H1 (cell line): ENCODE results near the gene SH3PXD2B. TPM values are rescaled to one million over a fixed set of nuclear protein-coding genes. Genes with fewer than 3 reads are reported as not detected.

Experiments
- CTCF ChIA-PET: fragments of 300-600 bp; sonication (Branson Sonifier 250); formaldehyde crosslinking; loops from one replicate; lab custom pipeline; 2021; ENCODE audit not compliant: partially characterized antibody; lab: Charles Lee
- POLR2A ChIA-PET: fragments of 300-600 bp; sonication (Branson Sonifier 250); formaldehyde crosslinking; loops from one replicate; lab custom pipeline; 2021; ENCODE audit warnings: inconsistent platforms; ENCODE audit not compliant: partially characterized antibody; lab: Charles Lee
- DNase-seq, 2 experiments: peaks; one replicate each; pipeline versions ENCODE4 v3.0.0 to v3.0.0-alpha.2; 2010 to 2022; ENCODE audit warnings: low spot score in 2 of 2, low read depth in 1 of 2, mixed read lengths in 1 of 2
- FAIRE-seq: peaks from 2 replicates; lab custom pipeline; 2011; peaks lifted over from hg19 to GRCh38; lab: Jason Lieb, UNC
- H2AFZ ChIP-seq: 2 replicates; pipeline ENCODE4 v1.8.1; 2012; ENCODE audit warnings: low read length, inconsistent platforms
- H2AK5ac ChIP-seq: 2 replicates; pipeline ENCODE4 v1.6.1; 2013; ENCODE audit warnings: low read depth, low read length
- H2BK120ac ChIP-seq: replicated peaks from 2 replicates; pipeline ENCODE3; 2013; ENCODE audit warnings: low read depth, low read length, inconsistent platforms
- H2BK12ac ChIP-seq: 2 replicates; pipeline ENCODE4 v1.6.1; 2013; ENCODE audit warnings: low read depth, low read length
- H2BK15ac ChIP-seq: 2 replicates; pipeline ENCODE4 v1.6.1; 2013; ENCODE audit warnings: low read length
- H2BK20ac ChIP-seq: 2 replicates; pipeline ENCODE4 v1.6.1; 2013; ENCODE audit warnings: low read length
- H2BK5ac ChIP-seq: 2 replicates; pipeline ENCODE4 v1.6.1; 2013; ENCODE audit warnings: low read depth, low read length
- H3K14ac ChIP-seq: 2 replicates; pipeline ENCODE4 v1.6.1; 2013; ENCODE audit warnings: inconsistent platforms; ENCODE audit not compliant: insufficient read length
- H3K18ac ChIP-seq: 2 replicates; pipeline ENCODE4 v1.6.1; 2013; ENCODE audit warnings: low read length; ENCODE audit errors: extremely low read depth
- H3K23ac ChIP-seq: 2 replicates; pipeline ENCODE4 v1.6.1; 2013; ENCODE audit warnings: inconsistent platforms; ENCODE audit not compliant: insufficient read length
- H3K23me2 ChIP-seq: 2 replicates; pipeline ENCODE4 v1.6.1; 2013; ENCODE audit warnings: low read depth, low read length
- H3K27ac ChIP-seq: 2 replicates; pipeline ENCODE4 v1.6.1; 2011; ENCODE audit warnings: low read depth, low read length, inconsistent platforms
- H3K27me3 ChIP-seq, 4 experiments: replicated peaks in 1 of 4; 1 replicate in 1 of 4; 2 replicates in 3 of 4; pipeline versions ENCODE4 v1.6.1 to v1.8.1; 2011 to 2013; ENCODE audit warnings: low read length in 3 of 4, mild to moderate bottlenecking in 3 of 4, inconsistent platforms in 2 of 4, mixed read lengths in 2 of 4, moderate library complexity in 1 of 4; ENCODE audit not compliant: control insufficient read depth in 3 of 4, insufficient read depth in 3 of 4; ENCODE audit errors: extremely low read depth in 1 of 4
- H3K36me3 ChIP-seq, 4 experiments: 2 replicates each; pipeline versions ENCODE4 v1.6.1 to v1.8.1; 2011 to 2013; ENCODE audit warnings: mild to moderate bottlenecking in 4 of 4, low read length in 3 of 4, moderate library complexity in 2 of 4, control low read depth in 1 of 4, inconsistent platforms in 1 of 4; ENCODE audit not compliant: insufficient read depth in 4 of 4, control insufficient read depth in 2 of 4
- H3K4ac ChIP-seq: replicated peaks from 2 replicates; pipeline ENCODE3; 2013; ENCODE audit warnings: low read length, low read depth, mixed read lengths, inconsistent platforms; ENCODE audit not compliant: insufficient read length
- H3K4me1 ChIP-seq, 4 experiments: replicated peaks in 1 of 4; 1 replicate in 1 of 4; 2 replicates in 3 of 4; pipeline versions ENCODE4 v1.6.1 to v1.8.1; 2011 to 2013; ENCODE audit warnings: low read length in 3 of 4, inconsistent platforms in 2 of 4, mixed read lengths in 1 of 4; ENCODE audit not compliant: insufficient read depth in 4 of 4, control insufficient read depth in 3 of 4
- H3K4me2 ChIP-seq, 2 experiments: 2 replicates each; pipeline versions ENCODE4 v1.6.1 to v1.8.1; 2011 to 2013; ENCODE audit warnings: low read depth in 2 of 2, low read length in 2 of 2, control low read depth in 1 of 2, inconsistent platforms in 1 of 2, mild to moderate bottlenecking in 1 of 2; ENCODE audit not compliant: insufficient read depth in 1 of 2
- H3K4me3 ChIP-seq, 4 experiments: fragments of 200-600, 300-600 bp in 1 of 4; sonication (generic), shearing (Covaris generic), sonication (Bioruptor Twin) in 1 of 4; 2 replicates each; pipeline versions ENCODE4 v1.5.1 to v1.8.1; 2011 to 2016; ENCODE audit warnings: low read length in 4 of 4, low read depth in 3 of 4, control low read depth in 2 of 4, inconsistent platforms in 2 of 4, mild to moderate bottlenecking in 2 of 4, mixed read lengths in 1 of 4, moderate library complexity in 1 of 4; ENCODE audit not compliant: insufficient read depth in 2 of 4; ENCODE audit errors: extremely low read depth in 1 of 4
- H3K56ac ChIP-seq: replicated peaks from 2 replicates; pipeline ENCODE3; 2013; ENCODE audit warnings: low read depth, mild to moderate bottlenecking, mixed read lengths, low read length, inconsistent platforms; ENCODE audit not compliant: insufficient read length
- H3K79me1 ChIP-seq: 2 replicates; pipeline ENCODE4 v1.6.1; 2013; ENCODE audit warnings: low read depth, low read length, control low read depth
- H3K79me2 ChIP-seq, 2 experiments: 2 replicates each; pipeline versions ENCODE4 v1.6.1 to v1.8.1; 2012 to 2013; ENCODE audit warnings: low read length in 2 of 2, mild to moderate bottlenecking in 2 of 2, inconsistent platforms in 1 of 2; ENCODE audit not compliant: insufficient read depth in 2 of 2, control insufficient read depth in 1 of 2
- H3K9ac ChIP-seq, 4 experiments: replicated peaks in 1 of 4; 1 replicate in 1 of 4; 2 replicates in 3 of 4; pipeline versions ENCODE4 v1.6.1 to v1.8.1; 2011 to 2013; ENCODE audit warnings: low read depth in 3 of 4, low read length in 3 of 4, control low read depth in 2 of 4, mild to moderate bottlenecking in 2 of 4, moderate library complexity in 2 of 4, inconsistent platforms in 1 of 4; ENCODE audit errors: extremely low read depth in 1 of 4
- H3K9me3 ChIP-seq, 2 experiments: 2 replicates each; pipeline versions ENCODE4 v1.6.1 to v1.8.1; 2012 to 2013; ENCODE audit warnings: mild to moderate bottlenecking in 2 of 2, moderate library complexity in 2 of 2, control low read depth in 1 of 2, inconsistent platforms in 1 of 2, low read depth in 1 of 2, low read length in 1 of 2, mixed read lengths in 1 of 2; ENCODE audit not compliant: insufficient read depth in 2 of 2
- H4K20me1 ChIP-seq, 2 experiments: replicated peaks in 1 of 2; 2 replicates each; pipeline versions ENCODE3 to v1.8.1; 2011 to 2013; ENCODE audit warnings: inconsistent platforms in 2 of 2, low read length in 2 of 2, mild to moderate bottlenecking in 1 of 2; ENCODE audit not compliant: insufficient read depth in 2 of 2, control insufficient read depth in 1 of 2
- H4K5ac ChIP-seq: 2 replicates; pipeline ENCODE4 v1.6.1; 2013; ENCODE audit warnings: low read length, low read depth, mixed read lengths, inconsistent platforms; ENCODE audit not compliant: insufficient read length
- H4K8ac ChIP-seq: 2 replicates; pipeline ENCODE4 v1.8.0; 2013; ENCODE audit warnings: mild to moderate bottlenecking, moderate library complexity, low read length, inconsistent platforms; ENCODE audit not compliant: insufficient read depth; ENCODE audit errors: extremely low read depth
- H4K91ac ChIP-seq: replicated peaks from 2 replicates; pipeline ENCODE3; 2013; ENCODE audit warnings: low read length, mixed read lengths, inconsistent platforms; ENCODE audit not compliant: insufficient read length
- BACH1 ChIP-seq: IDR thresholded peaks from 2 replicates; pipeline ENCODE4 v1.6.1; 2012; ENCODE audit warnings: low read length, improper control_type of control experiment
- CEBPB ChIP-seq: IDR thresholded peaks from 2 replicates; pipeline ENCODE4 v1.6.1; 2012; ENCODE audit warnings: low read depth, low read length
- EP300 ChIP-seq, 2 experiments: IDR thresholded peaks; 1 replicate in 1 of 2; 2 replicates in 1 of 2; pipeline ENCODE4 v1.6.1; 2011 to 2012; ENCODE audit warnings: low read depth in 2 of 2, low read length in 2 of 2, mild to moderate bottlenecking in 2 of 2, borderline replicate concordance in 1 of 2, inconsistent platforms in 1 of 2, moderate library complexity in 1 of 2
- KDM1A ChIP-seq: fragments of 200-600, 300-600 bp; sonication (generic); IDR thresholded peaks from 2 replicates; pipeline ENCODE4 v1.7.1; 2016; ENCODE audit warnings: mild to moderate bottlenecking, low read length, borderline replicate concordance
- KDM5A ChIP-seq: fragments of 200-600 bp; IDR thresholded peaks from 2 replicates; pipeline ENCODE4 v1.7.1; 2012; ENCODE audit warnings: mild to moderate bottlenecking, low read length, inconsistent platforms, mixed read lengths
- POLR2AphosphoS5 ChIP-seq: IDR thresholded peaks from 2 replicates; pipeline ENCODE4 v1.6.1; 2011; ENCODE audit warnings: low read depth, low read length
- RAD21 ChIP-seq, 2 experiments: IDR thresholded peaks in 1 of 2; conservative IDR thresholded peaks in 1 of 2; 2 replicates each; pipeline ENCODE4 v1.6.1; 2011; ENCODE audit warnings: low read depth in 2 of 2, low read length in 2 of 2, improper control_type of control experiment in 1 of 2, inconsistent platforms in 1 of 2, mild to moderate bottlenecking in 1 of 2, moderate library complexity in 1 of 2
- SAP30 ChIP-seq: fragments of 300-600 bp; sonication (generic); IDR thresholded peaks from 2 replicates; pipeline ENCODE4 v1.7.1; 2012; ENCODE audit warnings: low read length, moderate library complexity, mild to moderate bottlenecking, inconsistent platforms; ENCODE audit not compliant: insufficient read depth, insufficient replicate concordance
- SIRT6 ChIP-seq: IDR thresholded peaks from one replicate; pipeline ENCODE4 v1.7.1; 2012; ENCODE audit warnings: low read length, inconsistent platforms
- SIX5 ChIP-seq: IDR thresholded peaks from 2 replicates; pipeline ENCODE4 v1.6.1; 2011; ENCODE audit warnings: mild to moderate bottlenecking, low read depth, low read length
- SP1 ChIP-seq: IDR thresholded peaks from 2 replicates; pipeline ENCODE4 v1.6.1; 2011; ENCODE audit warnings: low read depth, low read length
- SP4 ChIP-seq: IDR thresholded peaks from 2 replicates; pipeline ENCODE4 v1.6.1; 2012; ENCODE audit warnings: low read length, inconsistent platforms
- TEAD4 ChIP-seq: IDR thresholded peaks from 2 replicates; pipeline ENCODE4 v1.6.1; 2012; ENCODE audit warnings: low read depth, low read length, inconsistent platforms, mixed read lengths
- ZNF274 ChIP-seq: IDR thresholded peaks from 2 replicates; pipeline ENCODE4 v1.7.0; 2012; ENCODE audit warnings: low read length, borderline replicate concordance; ENCODE audit errors: extremely low read depth
- WGBS, 2 experiments: shearing (Covaris generic) in 1 of 2; methylation state at CpG; one replicate each; pipeline versions ENCODE4 v1.1.6 to v1.1.7; 2013 to 2015; ENCODE audit warnings: low lambda C conversion rate in 2 of 2, mixed read lengths in 2 of 2, inconsistent platforms in 1 of 2, low coverage in 1 of 2, missing lambda C conversion rate in 1 of 2; ENCODE audit not compliant: insufficient replicate concordance in 2 of 2, insufficient coverage in 1 of 2, insufficient read length in 1 of 2; ENCODE audit errors: extremely low coverage in 1 of 2, missing lambda C conversion rate in 1 of 2; 5-methylcytosine and 5-hydroxymethylcytosine counted together
- polyA plus RNA-seq, 7 experiments: library from polyadenylated mRNA; depleted of rRNA in 3 of 7; stranded (reverse) in 5 of 7; unstranded in 2 of 7; fragments of >200 nt in 5 of 7; fragments of 200-250 nt in 2 of 7; gene quantifications; 1 replicate in 5 of 7; 2 replicates in 1 of 7; 4 replicates in 1 of 7; pipeline versions ENCODE4 v1.2.1 to v1.2.3, GENCODE V29; 2011 to 2013; ENCODE audit warnings: missing spikeins in 2 of 7, mixed read lengths in 2 of 7
- total RNA-seq: library from RNA; stranded (reverse); fragmentation: NEBNext Ultra II Directional; extraction: Animal tissue kit (Norgen Biotek cat#: 25700); gene quantifications from 2 replicates; pipeline ENCODE4 v1.2.1, GENCODE V29; 2021

The SH3PXD2B gene
- total and polyA plus RNA-seq, 2 of the 8 experiments (the other 6 are each of a cell fraction or from before 2014, with no cell fraction given), result 32.9 to 72.9 TPM

DNA sequence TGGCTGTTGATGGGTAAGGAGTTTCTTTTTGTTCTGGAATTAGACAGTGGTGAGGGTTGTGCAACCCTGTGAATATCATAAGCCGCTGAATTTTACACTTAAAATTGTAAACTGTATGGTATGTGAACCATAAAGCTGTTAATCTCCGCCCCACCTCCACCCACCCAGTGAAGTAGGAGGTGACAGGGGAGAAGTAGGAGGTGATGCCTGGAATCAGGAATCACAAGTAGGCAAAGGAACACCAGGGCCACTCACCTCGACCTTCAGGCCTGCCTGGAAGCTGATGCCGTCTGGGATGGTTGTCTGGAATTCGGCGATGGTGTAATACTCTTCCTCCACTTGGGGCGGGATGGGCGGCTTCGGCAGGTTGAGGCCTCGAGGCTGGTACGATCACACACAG, 108.4 kb downstream of the SH3PXD2B start:
- Histone ChIP-seq H4K8ac (no peak overlapping the region), H3K27me3 (no peaks in the 10 kb centered on the region), H4K91ac (no peak overlapping the region), H3K4ac (no peak overlapping the region), H2BK20ac (no peak overlapping the region), H3K14ac (no peak overlapping the region), H3K23ac (no peak overlapping the region), H3K23me2 (no peaks in the 10 kb centered on the region; the same call in 1 of the 2 replicates), H3K27ac (no peak overlapping the region), H3K79me1 (no peaks in the 10 kb centered on the region; the same call in 1 of the 2 replicates), H4K5ac (no peak overlapping the region), H3K18ac (no peak overlapping the region), H2AK5ac (no peak overlapping the region), H3K4me1 (no peaks in the 10 kb centered on the region), H2AFZ (no peak overlapping the region), H3K9me3 (no peaks in the 10 kb centered on the region), H2BK12ac (no peak overlapping the region), H3K9ac (no peak overlapping the region), H2BK15ac (no peak overlapping the region), H3K36me3 (peaks cover 8 to 59% (median 39%) of the 10 kb centered on the region in 4 experiments; a peak in 6 of 8 replicates), H2BK5ac (no peak overlapping the region), H3K4me2 (no peak overlapping the region), H3K4me3 (no peak overlapping the region), H3K79me2 (no peaks in the 10 kb centered on the region), H4K20me1 (no peaks in the 10 kb centered on the region), H2BK120ac (no peak overlapping the region), H3K56ac (no peak overlapping the region)
- DNase-seq, result no peak
- no peak for FAIRE-seq
- ChIA-PET CTCF (interaction anchor here (1.0 to 1.4 kb wide), 3 partner anchors 12 to 105 kb away, joined by 3 to 5 read pairs (median 3); no protein-coding TSS in a partner anchor), POLR2A (no interaction called here)
- WGBS, 2 experiments, result 95% methylated on average over 11 of the region's 11 CpGs; no CpG with 5 or more reads in 1 of the 2 experiments
- TF ChIP-seq TEAD4 (no peak), SAP30 (no peak), KDM5A (no peak), KDM1A (no peak), CEBPB (no peak), ZNF274 (no peak), SP4 (no peak), SP1 (no peak), BACH1 (no peak), SIRT6 (no peak), EP300 (IDR thresholded peaks at IDR 0.05; ENCODE audit: borderline replicate concordance in 1 of 2, low read depth in 2 of 2, low read length in 2 of 2) (no peak), SIX5 (no peak), POLR2AphosphoS5 (no peak), RAD21 (IDR thresholded peaks at IDR 0.05 in 1 of 2, conservative IDR thresholded peaks at IDR 0.05 in 1 of 2; ENCODE audit: low read depth in 2 of 2, low read length in 2 of 2) (no peak)
